ENCODE results near the gene XPNPEP2. TPM values are rescaled to one million over a fixed set of nuclear protein-coding genes. Genes with fewer than 3 reads are reported as not detected.

XPNPEP2 gene
- total and polyA plus RNA-seq, 8 donors, result 0.33 to 16.3 (median 1.7) TPM

DNA sequence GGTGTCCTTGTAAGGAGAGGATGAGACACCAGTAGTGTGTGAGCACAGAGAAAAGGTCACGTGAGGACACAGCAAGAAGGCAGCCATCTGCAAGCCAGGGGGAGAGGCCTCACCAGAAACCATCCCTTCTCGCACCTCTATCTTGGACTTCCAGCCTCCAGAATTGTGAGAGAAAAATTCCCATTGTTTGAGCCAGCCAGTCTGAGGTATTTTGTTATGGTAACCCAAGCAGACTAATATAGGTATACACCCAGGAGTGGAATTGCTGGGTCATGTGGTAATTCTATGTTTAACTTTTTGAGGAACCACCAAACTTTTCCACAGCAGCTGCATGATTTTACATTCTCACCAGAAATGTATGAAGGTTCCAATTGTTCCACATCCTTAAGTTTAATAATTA, 79.3 kb downstream of the XPNPEP2 start:
- no peak for DNase-seq
- TF ChIP-seq POLR2AphosphoS5 (IDR thresholded peaks at IDR 0.05) (no peak), POLR2A (IDR thresholded peaks at IDR 0.05) (no peak), EP300 (IDR thresholded peaks at IDR 0.05) (no peak)
- TF ChIP-seq, protein P1, sequence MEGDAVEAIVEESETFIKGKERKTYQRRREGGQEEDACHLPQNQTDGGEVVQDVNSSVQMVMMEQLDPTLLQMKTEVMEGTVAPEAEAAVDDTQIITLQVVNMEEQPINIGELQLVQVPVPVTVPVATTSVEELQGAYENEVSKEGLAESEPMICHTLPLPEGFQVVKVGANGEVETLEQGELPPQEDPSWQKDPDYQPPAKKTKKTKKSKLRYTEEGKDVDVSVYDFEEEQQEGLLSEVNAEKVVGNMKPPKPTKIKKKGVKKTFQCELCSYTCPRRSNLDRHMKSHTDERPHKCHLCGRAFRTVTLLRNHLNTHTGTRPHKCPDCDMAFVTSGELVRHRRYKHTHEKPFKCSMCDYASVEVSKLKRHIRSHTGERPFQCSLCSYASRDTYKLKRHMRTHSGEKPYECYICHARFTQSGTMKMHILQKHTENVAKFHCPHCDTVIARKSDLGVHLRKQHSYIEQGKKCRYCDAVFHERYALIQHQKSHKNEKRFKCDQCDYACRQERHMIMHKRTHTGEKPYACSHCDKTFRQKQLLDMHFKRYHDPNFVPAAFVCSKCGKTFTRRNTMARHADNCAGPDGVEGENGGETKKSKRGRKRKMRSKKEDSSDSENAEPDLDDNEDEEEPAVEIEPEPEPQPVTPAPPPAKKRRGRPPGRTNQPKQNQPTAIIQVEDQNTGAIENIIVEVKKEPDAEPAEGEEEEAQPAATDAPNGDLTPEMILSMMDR (IDR thresholded peaks at IDR 0.05), result no peak
- Histone ChIP-seq H3K4me1 (no peaks in the 10 kb centered on the region), H3K9me3 (no peaks in the 10 kb centered on the region), H3K27ac (no peak overlapping the region), H3K4me3 (no peak overlapping the region), H3K27me3 (no peaks in the 10 kb centered on the region), H3K36me3 (peaks cover 0 to 37% (median 15%) of the 10 kb centered on the region in 4 donors)
- intact Hi-C loops (cut with DNase I; ENCODE audit: low total_unique reads), result no loop called here
- WGBS, 5 donors, result 69 to 97% (median 90%) methylated on average over 2 of the region's 2 CpGs

Small RNA genes lying within 50 kb of the gene (small RNA-seq; reads per million reads assigned to genes)
- 0 reads per million in 4 donors for gene RF00017

Other genes with a start within 250 kb of the XPNPEP2 start
- gene SMARCA1, start 215.5 kb upstream of the XPNPEP2 start, total RNA-seq, result 10 to 100 TPM; 27.4 to 89.8 (median 39.0) TPM
- gene SMARCA1, start 215.5 kb upstream of the XPNPEP2 start, polyA plus RNA-seq, result 10 to 100 TPM in 2 of 3 donors, 1 to 10 TPM in 1; 7.9 to 12.8 (median 12.6) TPM
- 10 to 100 TPM; 17.9 to 36.2 (median 23.6) TPM for gene OCRL, start 198.7 kb upstream of the XPNPEP2 start, total RNA-seq
- 1 to 10 TPM; 7.9 to 8.4 (median 8.2) TPM for gene OCRL, start 198.7 kb upstream of the XPNPEP2 start, polyA plus RNA-seq
- under 1 TPM in 2 of 5 donors, not detected in 3; 0.18 to 0.45 TPM for gene APLN, start 84.0 kb upstream of the XPNPEP2 start, total RNA-seq
- 1 to 10 TPM in 1 of 3 donors, under 1 TPM in 1, not detected in 1; 0.30 to 1.1 TPM for gene APLN, start 84.0 kb upstream of the XPNPEP2 start, polyA plus RNA-seq
- gene SASH3, start 41.0 kb downstream of the XPNPEP2 start, total RNA-seq, result 10 to 100 TPM in 1 of 5 donors, 1 to 10 TPM in 2, under 1 TPM in 1, not detected in 1; 0.58 to 10.7 (median 3.3) TPM
- gene SASH3, start 41.0 kb downstream of the XPNPEP2 start, polyA plus RNA-seq, result 10 to 100 TPM in 1 of 3 donors, 1 to 10 TPM in 2; 3.5 to 12.1 (median 6.7) TPM
- 10 to 100 TPM in 4 of 5 donors, not detected in 1; 17.4 to 30.1 (median 27.7) TPM for gene ZDHHC9, start 104.9 kb downstream of the XPNPEP2 start, total RNA-seq
- gene ZDHHC9, start 104.9 kb downstream of the XPNPEP2 start, polyA plus RNA-seq, result 1 to 10 TPM; 8.1 to 9.5 (median 8.7) TPM
- 10 to 100 TPM in 3 of 5 donors, 1 to 10 TPM in 2; 4.1 to 18.1 (median 14.0) TPM for gene UTP14A, start 167.2 kb downstream of the XPNPEP2 start, total RNA-seq
- 10 to 100 TPM; 10.5 to 15.6 (median 12.4) TPM for gene UTP14A, start 167.2 kb downstream of the XPNPEP2 start, polyA plus RNA-seq
- 10 to 100 TPM in 1 of 5 donors, 1 to 10 TPM in 3, under 1 TPM in 1; 0.89 to 16.8 (median 2.9) TPM for gene BCORL1, start 243.7 kb downstream of the XPNPEP2 start, total RNA-seq
- gene BCORL1, start 243.7 kb downstream of the XPNPEP2 start, polyA plus RNA-seq, result 1 to 10 TPM; 1.0 to 3.4 (median 2.4) TPM

Measured in stomach (tissue), 9 donors.